Fibroblast of lung (primary cell): Measurements from ENCODE around the gene IGFBP2.

Source experiments
- EZH2 ChIP-seq: IDR thresholded peaks from 2 replicates; pipeline ENCODE4 v1.5.1; 2012; ENCODE audit warnings: low read length, control low read depth, mild to moderate bottlenecking; ENCODE audit errors: missing control alignments
- TF ChIP-seq, protein P1 (sequence below), 2 donors: IDR thresholded peaks in 1 of 2; conservative IDR thresholded peaks in 1 of 2; 1 replicate in 1 of 2; 2 replicates in 1 of 2; pipeline ENCODE4 v1.5.1; 2011 to 2012; ENCODE audit warnings: low read length in 2 of 2, control low read depth in 1 of 2, inconsistent platforms in 1 of 2, low read depth in 1 of 2, mild to moderate bottlenecking in 1 of 2

DNA sequence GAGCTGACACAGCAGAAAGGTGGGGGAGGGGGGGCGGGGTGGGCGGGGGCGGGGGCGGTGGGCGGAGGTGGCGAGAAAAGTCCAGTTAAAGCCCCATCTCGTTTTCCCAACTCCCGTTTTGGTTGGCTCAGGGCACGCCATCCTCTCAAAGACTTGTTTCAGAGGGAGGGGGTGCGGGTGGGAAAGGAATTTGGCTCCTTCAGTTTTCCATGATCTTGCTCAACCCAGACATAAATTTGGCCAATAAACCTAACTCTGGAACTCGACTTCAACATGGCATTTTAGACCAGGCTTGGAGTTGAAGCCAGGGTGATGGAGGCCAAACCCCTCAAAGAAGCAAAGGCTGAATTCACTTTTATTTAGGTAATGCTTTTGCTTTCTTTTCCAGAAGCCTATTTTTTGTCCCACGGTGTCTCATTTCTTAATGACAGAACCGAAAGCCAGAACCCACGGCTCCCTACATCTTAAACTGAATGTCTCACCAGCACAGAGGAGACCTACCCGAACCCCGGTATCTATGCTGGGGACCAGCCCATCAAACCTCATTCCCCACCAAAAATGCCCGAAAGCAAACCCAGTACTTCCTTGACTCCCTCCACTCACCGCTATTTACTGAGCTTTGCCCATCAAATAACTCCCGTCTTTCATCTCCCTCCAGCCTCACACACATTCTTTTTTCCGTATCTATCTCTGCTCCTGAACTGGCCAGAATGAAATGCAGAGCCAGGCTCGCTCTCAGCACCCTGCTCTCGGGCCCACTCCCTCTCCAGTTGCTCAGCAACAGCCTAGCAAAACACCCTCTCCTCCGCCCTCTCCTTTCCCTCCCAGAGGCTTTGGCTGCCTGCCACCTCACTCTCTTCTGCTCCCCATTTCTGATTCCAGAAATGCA lies 57.9 kb downstream of the IGFBP2 start:
- TF ChIP-seq EZH2 = no peak
- TF ChIP-seq, protein P1, sequence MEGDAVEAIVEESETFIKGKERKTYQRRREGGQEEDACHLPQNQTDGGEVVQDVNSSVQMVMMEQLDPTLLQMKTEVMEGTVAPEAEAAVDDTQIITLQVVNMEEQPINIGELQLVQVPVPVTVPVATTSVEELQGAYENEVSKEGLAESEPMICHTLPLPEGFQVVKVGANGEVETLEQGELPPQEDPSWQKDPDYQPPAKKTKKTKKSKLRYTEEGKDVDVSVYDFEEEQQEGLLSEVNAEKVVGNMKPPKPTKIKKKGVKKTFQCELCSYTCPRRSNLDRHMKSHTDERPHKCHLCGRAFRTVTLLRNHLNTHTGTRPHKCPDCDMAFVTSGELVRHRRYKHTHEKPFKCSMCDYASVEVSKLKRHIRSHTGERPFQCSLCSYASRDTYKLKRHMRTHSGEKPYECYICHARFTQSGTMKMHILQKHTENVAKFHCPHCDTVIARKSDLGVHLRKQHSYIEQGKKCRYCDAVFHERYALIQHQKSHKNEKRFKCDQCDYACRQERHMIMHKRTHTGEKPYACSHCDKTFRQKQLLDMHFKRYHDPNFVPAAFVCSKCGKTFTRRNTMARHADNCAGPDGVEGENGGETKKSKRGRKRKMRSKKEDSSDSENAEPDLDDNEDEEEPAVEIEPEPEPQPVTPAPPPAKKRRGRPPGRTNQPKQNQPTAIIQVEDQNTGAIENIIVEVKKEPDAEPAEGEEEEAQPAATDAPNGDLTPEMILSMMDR (conservative IDR thresholded peaks at IDR 0.05 in 1 of 2, IDR thresholded peaks at IDR 0.05 in 1 of 2; ENCODE audit: low read depth in 1 of 2, low read length in 2 of 2) = no peak
